HL-60 (cell line): Measurements from ENCODE around the gene DNAJB6.

Experiments used
- GABPA ChIP-seq: IDR thresholded peaks from 2 replicates; pipeline ENCODE4 v1.6.1; 2012; ENCODE audit warnings: low read depth
- SPI1 ChIP-seq: IDR thresholded peaks from 2 replicates; pipeline ENCODE4 v1.6.1; 2012; ENCODE audit warnings: low read depth, mild to moderate bottlenecking, borderline replicate concordance
- TF ChIP-seq, protein P1 (sequence below): IDR thresholded peaks from one replicate; pipeline ENCODE4 v1.5.1; 2011; ENCODE audit warnings: low read length, control low read depth, inconsistent platforms; ENCODE audit not compliant: insufficient read depth

GRCh38 chr7:157422279-157422678 lies 85.5 kb downstream of the DNAJB6 start:
- TF ChIP-seq, protein P1, sequence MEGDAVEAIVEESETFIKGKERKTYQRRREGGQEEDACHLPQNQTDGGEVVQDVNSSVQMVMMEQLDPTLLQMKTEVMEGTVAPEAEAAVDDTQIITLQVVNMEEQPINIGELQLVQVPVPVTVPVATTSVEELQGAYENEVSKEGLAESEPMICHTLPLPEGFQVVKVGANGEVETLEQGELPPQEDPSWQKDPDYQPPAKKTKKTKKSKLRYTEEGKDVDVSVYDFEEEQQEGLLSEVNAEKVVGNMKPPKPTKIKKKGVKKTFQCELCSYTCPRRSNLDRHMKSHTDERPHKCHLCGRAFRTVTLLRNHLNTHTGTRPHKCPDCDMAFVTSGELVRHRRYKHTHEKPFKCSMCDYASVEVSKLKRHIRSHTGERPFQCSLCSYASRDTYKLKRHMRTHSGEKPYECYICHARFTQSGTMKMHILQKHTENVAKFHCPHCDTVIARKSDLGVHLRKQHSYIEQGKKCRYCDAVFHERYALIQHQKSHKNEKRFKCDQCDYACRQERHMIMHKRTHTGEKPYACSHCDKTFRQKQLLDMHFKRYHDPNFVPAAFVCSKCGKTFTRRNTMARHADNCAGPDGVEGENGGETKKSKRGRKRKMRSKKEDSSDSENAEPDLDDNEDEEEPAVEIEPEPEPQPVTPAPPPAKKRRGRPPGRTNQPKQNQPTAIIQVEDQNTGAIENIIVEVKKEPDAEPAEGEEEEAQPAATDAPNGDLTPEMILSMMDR: no peak
- TF ChIP-seq SPI1 (no peak), GABPA (no peak)
